ENCODE measurements around the gene CNTLN. TPM values are rescaled to one million over a fixed set of nuclear protein-coding genes. Genes with fewer than 3 reads are reported as not detected.

Gene CNTLN
- total RNA-seq, 1 donor from 2014 or later = 7.4 TPM

DNA sequence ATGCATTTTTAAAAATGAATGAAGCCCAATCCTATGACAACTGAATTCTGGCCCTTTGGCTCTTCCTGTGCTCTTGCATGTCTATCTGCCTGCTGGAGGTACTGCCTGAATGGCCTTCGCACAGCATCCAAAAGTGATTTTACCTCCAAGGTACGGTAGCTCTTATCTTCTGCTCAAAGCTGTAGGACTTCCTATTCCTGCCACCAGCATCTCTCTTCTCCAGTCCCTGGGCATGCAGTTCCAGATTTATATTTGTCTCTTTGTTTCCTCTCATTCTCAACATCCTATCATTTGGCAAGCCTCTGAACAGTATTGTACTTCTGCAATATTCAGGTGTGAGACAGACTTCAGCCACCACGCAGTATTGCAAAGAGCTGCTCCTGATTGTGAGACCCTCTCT is 400.3 kb downstream of the CNTLN start:
- DNase-seq = no peak
- no peaks in the 10 kb centered on the region for H3K27me3 ChIP-seq
- no peak for ATAC-seq
- no peak overlapping the region for H3K4me3 ChIP-seq
- no peaks in the 10 kb centered on the region for H3K36me3 ChIP-seq
- H3K27ac ChIP-seq = no peak overlapping the region
- no peaks in the 10 kb centered on the region for H3K4me1 ChIP-seq
- no peaks in the 10 kb centered on the region for H3K9me3 ChIP-seq
- TF ChIP-seq, protein P1, sequence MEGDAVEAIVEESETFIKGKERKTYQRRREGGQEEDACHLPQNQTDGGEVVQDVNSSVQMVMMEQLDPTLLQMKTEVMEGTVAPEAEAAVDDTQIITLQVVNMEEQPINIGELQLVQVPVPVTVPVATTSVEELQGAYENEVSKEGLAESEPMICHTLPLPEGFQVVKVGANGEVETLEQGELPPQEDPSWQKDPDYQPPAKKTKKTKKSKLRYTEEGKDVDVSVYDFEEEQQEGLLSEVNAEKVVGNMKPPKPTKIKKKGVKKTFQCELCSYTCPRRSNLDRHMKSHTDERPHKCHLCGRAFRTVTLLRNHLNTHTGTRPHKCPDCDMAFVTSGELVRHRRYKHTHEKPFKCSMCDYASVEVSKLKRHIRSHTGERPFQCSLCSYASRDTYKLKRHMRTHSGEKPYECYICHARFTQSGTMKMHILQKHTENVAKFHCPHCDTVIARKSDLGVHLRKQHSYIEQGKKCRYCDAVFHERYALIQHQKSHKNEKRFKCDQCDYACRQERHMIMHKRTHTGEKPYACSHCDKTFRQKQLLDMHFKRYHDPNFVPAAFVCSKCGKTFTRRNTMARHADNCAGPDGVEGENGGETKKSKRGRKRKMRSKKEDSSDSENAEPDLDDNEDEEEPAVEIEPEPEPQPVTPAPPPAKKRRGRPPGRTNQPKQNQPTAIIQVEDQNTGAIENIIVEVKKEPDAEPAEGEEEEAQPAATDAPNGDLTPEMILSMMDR (IDR thresholded peaks at IDR 0.05) = no peak
- intact Hi-C loops (cut with DNase I) = no loop called here

DNA sequence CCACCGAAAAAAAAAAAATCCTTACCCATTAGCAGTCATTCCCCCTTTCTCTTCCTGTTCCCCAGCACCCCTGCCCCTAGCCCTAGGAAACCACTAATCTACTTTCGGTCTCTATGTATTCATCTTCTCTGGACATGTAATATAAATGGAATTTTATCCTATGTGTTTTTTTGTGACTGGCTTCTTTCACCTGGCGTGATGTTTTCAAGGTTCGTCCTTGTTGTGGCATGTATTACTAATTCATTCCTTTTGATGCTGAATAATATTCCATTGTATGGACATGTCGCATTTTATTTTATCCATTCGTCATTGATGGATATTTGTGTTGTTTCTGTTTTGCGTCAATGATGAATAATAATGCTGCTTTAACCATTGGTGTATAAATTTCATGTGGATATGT is 401.2 kb downstream of the CNTLN start:
- ATAC-seq (no peak), DNase-seq (no peak)
- H3K4me3 ChIP-seq = no peak overlapping the region
- H3K36me3 ChIP-seq = no peaks in the 10 kb centered on the region
- H3K4me1 ChIP-seq = no peaks in the 10 kb centered on the region
- TF ChIP-seq, protein P1 (IDR thresholded peaks at IDR 0.05) = no peak
- H3K27me3 ChIP-seq = no peaks in the 10 kb centered on the region
- H3K9me3 ChIP-seq = no peaks in the 10 kb centered on the region
- H3K27ac ChIP-seq = no peak overlapping the region
- intact Hi-C loops (cut with DNase I) = no loop called here

DNA sequence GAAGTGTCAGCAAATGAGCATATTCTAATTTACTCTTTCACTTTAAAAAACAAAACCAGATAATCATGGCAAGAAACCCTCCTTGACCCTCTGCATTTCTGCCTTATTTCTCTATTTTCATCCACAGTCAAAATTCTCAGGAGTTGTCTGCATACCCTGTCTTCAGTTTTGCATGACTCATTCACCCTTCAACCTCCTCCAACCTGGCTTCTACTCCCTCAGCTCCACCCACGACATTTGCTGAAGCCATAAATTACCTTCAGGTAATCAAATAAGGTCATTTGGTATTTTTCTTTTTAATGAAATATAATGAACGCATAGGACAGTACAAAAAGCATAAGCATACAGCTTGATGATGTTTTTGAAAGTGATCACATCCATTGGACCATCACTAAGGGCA is 416.2 kb downstream of the CNTLN start:
- H3K27ac ChIP-seq = no peak overlapping the region
- DNase-seq (no peak), ATAC-seq (no peak)
- no peaks in the 10 kb centered on the region for H3K9me3 ChIP-seq
- H3K36me3 ChIP-seq = no peaks in the 10 kb centered on the region
- intact Hi-C loops (cut with DNase I) = no loop called here
- H3K4me3 ChIP-seq = no peak overlapping the region
- no peaks in the 10 kb centered on the region for H3K27me3 ChIP-seq
- H3K4me1 ChIP-seq = no peaks in the 10 kb centered on the region
- TF ChIP-seq, protein P1 (IDR thresholded peaks at IDR 0.05) = no peak

Data from upper lobe of right lung (tissue), 1 donor.